Measurements from ENCODE around the gene PTPN1. TPM values are rescaled to one million over a fixed set of nuclear protein-coding genes. Genes with fewer than 3 reads are reported as not detected.

The PTPN1 gene
- total RNA-seq, 1 experiment from 2014 or later, result 30.8 TPM

GRCh38 chr20:50491168-50491567 lies 19.0 kb upstream of the PTPN1 start:
- H3K4me1 ChIP-seq (ENCODE audit: insufficient read depth, low read length), result no peaks in the 10 kb centered on the region
- H4K20me1 ChIP-seq (ENCODE audit: control insufficient read depth, insufficient read depth, insufficient read length), result no peaks in the 10 kb centered on the region
- H2BK20ac ChIP-seq (ENCODE audit: low read depth, low read length, poor library complexity, severe bottlenecking), result no peak overlapping the region
- Mint-ChIP-seq H3K27me3 (ENCODE audit: low read depth) (peaks cover 10% of the 10 kb centered on the region), H3K4me3 (no peak overlapping the region), H3K4me1 (peaks cover 0 to 2% of the 10 kb centered on the region in 2 experiments; a peak in 1 of 4 replicates), H3K36me3 (ENCODE audit: insufficient read depth in 1 of 3, low read depth in 3 of 3) (no peaks in the 10 kb centered on the region), H3K9me3 (no peaks in the 10 kb centered on the region; a peak in 2 of 5 replicates), H3K27ac (no peak overlapping the region)
- no peak overlapping the region for H4K91ac ChIP-seq (ENCODE audit: insufficient read length, low read depth, low read length)
- WGBS (ENCODE audit: extremely low coverage, insufficient read length, low lambda C conversion rate), result no CpG with 5 or more reads among the region's 1 CpG
- H3K27ac ChIP-seq (ENCODE audit: insufficient read length, low read depth, low read length), result no peak overlapping the region
- no peak overlapping the region for H4K5ac ChIP-seq (ENCODE audit: insufficient read length, low read depth, low read length)
- no peak overlapping the region for H2BK15ac ChIP-seq (ENCODE audit: low read depth, low read length)
- H3K56ac ChIP-seq (ENCODE audit: insufficient read length, low read depth, low read length), result no peak overlapping the region
- H3K9me3 ChIP-seq (ENCODE audit: control insufficient read depth, low read depth, low read length), result no peaks in the 10 kb centered on the region
- H3K23ac ChIP-seq (ENCODE audit: insufficient read length, low read depth, low read length), result no peak overlapping the region
- H2BK120ac ChIP-seq (ENCODE audit: low read depth, low read length, poor library complexity, severe bottlenecking), result no peak overlapping the region
- no peak overlapping the region for H2BK12ac ChIP-seq (ENCODE audit: insufficient read length, low read depth, low read length)
- H3K79me1 ChIP-seq (ENCODE audit: insufficient read depth, low read depth, low read length, poor library complexity, severe bottlenecking), result no peaks in the 10 kb centered on the region
- no peak overlapping the region for H2BK5ac ChIP-seq (ENCODE audit: insufficient read length, low read length)
- no peak overlapping the region for H3T11ph ChIP-seq (ENCODE audit: low read length)
- TF ChIP-seq CTCF (conservative IDR thresholded peaks at IDR 0.05), result no peak
- H4K8ac ChIP-seq (replicated peaks; ENCODE audit: insufficient read length, low read depth, low read length), result no peak overlapping the region
- no peak overlapping the region for H2AK5ac ChIP-seq (ENCODE audit: insufficient read length, low read length)
- DNase-seq, result no peak
- H3K4me2 ChIP-seq (ENCODE audit: insufficient read depth, insufficient read length, low read length), result no peak overlapping the region
- H3K79me2 ChIP-seq (ENCODE audit: insufficient read depth, low read length), result no peaks in the 10 kb centered on the region
- no peak overlapping the region for H3K14ac ChIP-seq (ENCODE audit: insufficient read depth, low read length)
- no peak overlapping the region for H3K18ac ChIP-seq (ENCODE audit: insufficient read length, low read depth, low read length)
- no peak overlapping the region for H2AFZ ChIP-seq (ENCODE audit: low read length)
- H3K4ac ChIP-seq (ENCODE audit: low read depth, low read length), result no peak overlapping the region
- no peaks in the 10 kb centered on the region for H3K23me2 ChIP-seq (ENCODE audit: insufficient read length, low read depth, low read length, poor library complexity, severe bottlenecking)
- H3K27me3 ChIP-seq (ENCODE audit: insufficient read depth, low read length), result no peaks in the 10 kb centered on the region
- H3K9ac ChIP-seq (ENCODE audit: extremely low read depth, insufficient read length, low read length), result no peak overlapping the region
